Thoracic aorta (tissue), 2 donors: ENCODE measurements around the gene METTL22. TPM values are rescaled to one million over a fixed set of nuclear protein-coding genes. Genes with fewer than 3 reads are reported as not detected.
"Not testable (repeated sequence)": the region's sequence is repeated elsewhere in the genome, so short reads cannot be mapped to it uniquely, and the experiment has no call there.

Experiments used
- ATAC-seq: fragments of 150-250 bp; one replicate; pipeline ENCODE4 v1.8.0; 2017; ENCODE audit warnings: low read depth; ENCODE audit not compliant: insufficient number of reproducible peaks, low FRiP score
- DNase-seq: peaks from one replicate; pipeline ENCODE4 v3.0.0-alpha.2; 2020; ENCODE audit warnings: low spot score
- H3K27ac ChIP-seq, 2 donors: fragments of 200-600 bp; sonication (generic); 1 replicate in 1 of 2; 2 replicates in 1 of 2; pipeline ENCODE4 v1.5.1; 2016; ENCODE audit warnings: mild to moderate bottlenecking in 2 of 2, moderate library complexity in 2 of 2
- H3K27me3 ChIP-seq: fragments of 200-600 bp; sonication (generic); replicated peaks from 2 replicates; pipeline ENCODE4 v1.6.0; 2016; ENCODE audit warnings: mild to moderate bottlenecking; ENCODE audit not compliant: insufficient read depth
- H3K36me3 ChIP-seq: fragments of 200-600 bp; sonication (generic); one replicate; pipeline ENCODE4 v1.5.1; 2016
- H3K4me1 ChIP-seq, 2 donors: fragments of 200-600 bp; sonication (generic); 1 replicate in 1 of 2; 2 replicates in 1 of 2; pipeline versions ENCODE4 v1.5.1 to v1.6.0; 2016; ENCODE audit warnings: low read depth in 2 of 2, mild to moderate bottlenecking in 1 of 2; ENCODE audit not compliant: control insufficient read depth in 1 of 2
- H3K4me3 ChIP-seq: fragments of 200-600 bp; sonication (generic); 2 replicates; pipeline ENCODE4 v1.5.1; 2016; ENCODE audit warnings: mild to moderate bottlenecking
- H3K9me3 ChIP-seq: fragments of 200-600 bp; sonication (generic); 2 replicates; pipeline ENCODE4 v1.5.1; 2016
- total RNA-seq, 2 donors: library from RNA; depleted of rRNA; stranded (reverse); fragments of >200 nt; gene quantifications; one replicate each; pipeline versions ENCODE4 v1.1.0 to v1.2.3, GENCODE V29; 2016
- TF ChIP-seq, protein P1 (sequence below): fragments of 200-600 bp; sonication (generic); IDR thresholded peaks from one replicate; pipeline ENCODE4 v1.5.1; 2019; ENCODE audit warnings: antibody characterized with exemption

METTL22 gene
- total RNA-seq, 2 donors from 2014 or later, result 19.6 to 34.6 TPM

DNA sequence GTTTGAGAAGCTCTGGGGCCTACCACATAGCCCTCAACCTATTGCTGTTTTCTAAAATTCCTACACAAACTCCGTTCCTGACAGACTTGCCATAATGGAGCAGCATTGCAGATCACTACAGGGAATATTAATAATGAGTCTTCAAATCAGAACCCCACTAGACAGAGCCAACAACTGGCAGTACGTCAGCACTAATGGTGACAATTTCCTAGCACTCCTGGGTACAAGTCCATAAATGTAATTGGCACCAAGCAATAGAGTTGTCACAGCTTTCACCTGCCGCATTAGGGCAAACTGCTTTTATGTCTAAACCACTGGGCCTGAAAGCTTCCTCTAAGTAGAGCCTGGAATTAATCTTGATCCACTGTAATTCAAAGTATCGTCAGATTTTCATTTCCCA, 27.4 kb downstream of the METTL22 start:
- TF ChIP-seq, protein P1, sequence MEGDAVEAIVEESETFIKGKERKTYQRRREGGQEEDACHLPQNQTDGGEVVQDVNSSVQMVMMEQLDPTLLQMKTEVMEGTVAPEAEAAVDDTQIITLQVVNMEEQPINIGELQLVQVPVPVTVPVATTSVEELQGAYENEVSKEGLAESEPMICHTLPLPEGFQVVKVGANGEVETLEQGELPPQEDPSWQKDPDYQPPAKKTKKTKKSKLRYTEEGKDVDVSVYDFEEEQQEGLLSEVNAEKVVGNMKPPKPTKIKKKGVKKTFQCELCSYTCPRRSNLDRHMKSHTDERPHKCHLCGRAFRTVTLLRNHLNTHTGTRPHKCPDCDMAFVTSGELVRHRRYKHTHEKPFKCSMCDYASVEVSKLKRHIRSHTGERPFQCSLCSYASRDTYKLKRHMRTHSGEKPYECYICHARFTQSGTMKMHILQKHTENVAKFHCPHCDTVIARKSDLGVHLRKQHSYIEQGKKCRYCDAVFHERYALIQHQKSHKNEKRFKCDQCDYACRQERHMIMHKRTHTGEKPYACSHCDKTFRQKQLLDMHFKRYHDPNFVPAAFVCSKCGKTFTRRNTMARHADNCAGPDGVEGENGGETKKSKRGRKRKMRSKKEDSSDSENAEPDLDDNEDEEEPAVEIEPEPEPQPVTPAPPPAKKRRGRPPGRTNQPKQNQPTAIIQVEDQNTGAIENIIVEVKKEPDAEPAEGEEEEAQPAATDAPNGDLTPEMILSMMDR, result no peak
- ATAC-seq, result no peak
- H3K27me3 ChIP-seq, result no peaks in the 10 kb centered on the region
- H3K9me3 ChIP-seq, result no peaks in the 10 kb centered on the region
- no peak overlapping the region for H3K27ac ChIP-seq
- DNase-seq, result no peak
- H3K4me1 ChIP-seq, result no peaks in the 10 kb centered on the region
- H3K4me3 ChIP-seq, result no peak overlapping the region
- peaks cover 30% of the 10 kb centered on the region for H3K36me3 ChIP-seq

- DNase-seq (no peak), ATAC-seq (no peak)
- no peaks in the 10 kb centered on the region for H3K27me3 ChIP-seq
- TF ChIP-seq, protein P1, result no peak
- H3K36me3 ChIP-seq, result peaks cover 19% of the 10 kb centered on the region
- H3K4me3 ChIP-seq, result no peak overlapping the region
- H3K27ac ChIP-seq, result no peak overlapping the region
- H3K4me1 ChIP-seq, result no peaks in the 10 kb centered on the region
- no peaks in the 10 kb centered on the region for H3K9me3 ChIP-seq
Measured at GRCh38 chr16:8649829-8650554, 28.5 kb downstream of the METTL22 start.

- H3K27ac ChIP-seq, H3K4me1 ChIP-seq, H3K27me3 ChIP-seq, H3K36me3 ChIP-seq, H3K4me3 ChIP-seq, DNase-seq, H3K9me3 ChIP-seq, ATAC-seq: not testable (repeated sequence)
Measured at GRCh38 chr16:8651958-8652357, 30.5 kb downstream of the METTL22 start.

DNA sequence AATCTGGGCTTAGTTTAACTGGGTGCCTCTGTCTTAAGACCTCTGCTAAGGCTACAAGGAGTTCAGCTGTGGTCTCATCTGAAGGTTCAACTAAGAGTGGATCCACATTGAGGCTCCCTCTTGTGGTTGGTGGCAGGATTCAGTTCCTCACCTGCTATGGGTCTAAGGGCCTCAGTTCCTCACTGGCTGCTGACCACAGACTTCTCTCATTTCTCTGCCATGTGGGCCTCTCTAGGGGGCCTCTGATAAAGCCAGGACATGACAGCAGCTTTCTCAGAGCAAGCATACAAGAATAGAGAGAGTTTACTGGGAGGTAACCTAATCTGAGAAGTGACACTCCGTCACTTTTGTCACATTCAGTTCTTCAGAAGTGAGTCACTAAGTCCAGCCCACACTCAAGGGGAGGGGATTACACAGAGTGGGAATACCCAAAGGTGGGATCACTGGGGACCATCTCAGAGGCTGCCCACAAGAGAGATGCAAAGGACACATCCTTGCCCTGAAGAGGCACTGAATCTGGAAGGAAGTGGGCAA, 33.8 kb downstream of the METTL22 start:
- no peaks in the 10 kb centered on the region for H3K27me3 ChIP-seq
- H3K27ac ChIP-seq, result no peak overlapping the region
- no peaks in the 10 kb centered on the region for H3K4me1 ChIP-seq
- no peak for ATAC-seq
- no peaks in the 10 kb centered on the region for H3K9me3 ChIP-seq
- TF ChIP-seq, protein P1, result no peak
- DNase-seq, result no peak
- no peaks in the 10 kb centered on the region for H3K36me3 ChIP-seq
- no peak overlapping the region for H3K4me3 ChIP-seq

- Histone ChIP-seq H3K27ac (no peak overlapping the region), H3K9me3 (no peaks in the 10 kb centered on the region), H3K36me3 (no peaks in the 10 kb centered on the region), H3K4me1 (no peaks in the 10 kb centered on the region), H3K4me3 (no peak overlapping the region), H3K27me3 (no peaks in the 10 kb centered on the region)
- ATAC-seq (no peak), DNase-seq (no peak)
- TF ChIP-seq, protein P1, result no peak
Measured at GRCh38 chr16:8656376-8656775, 34.9 kb downstream of the METTL22 start.
